Panc1 (cell line): ENCODE data around the gene RIPOR3. TPM values are rescaled to one million over a fixed set of nuclear protein-coding genes. Genes with fewer than 3 reads are reported as not detected.
"Not testable (repeated sequence)": the region's sequence is repeated elsewhere in the genome, so short reads cannot be mapped to it uniquely, and the experiment has no call there.

Source experiments
- ATAC-seq: fragments of 200-7000 bp; cut with Tn5 transposase; 2 replicates; pipeline ENCODE4 v1.9.1; 2020; ENCODE audit warnings: mild to moderate bottlenecking, moderate library complexity
- BruUV-seq: library from RNA; stranded (reverse); fragments of 400-500 nt; replicated peaks from 2 replicates; lab custom pipeline; 2021; lab: Mats Ljungman, UMichigan
- CTCF ChIA-PET: fragments of 300-600 bp; sonication (Branson Sonifier 250); formaldehyde crosslinking; loops from one replicate; lab custom pipeline; 2022; ENCODE audit warnings: antibody characterized with exemption; lab: Charles Lee
- POLR2A ChIA-PET: fragments of 300-600 bp; sonication (Branson Sonifier 250); formaldehyde crosslinking; loops from one replicate; lab custom pipeline; 2022; ENCODE audit warnings: antibody characterized with exemption; lab: Charles Lee
- DNase-seq: peaks from one replicate; pipeline ENCODE4 v3.0.0-alpha.2; 2010; ENCODE audit warnings: low read depth, low spot score
- H3K27ac ChIP-seq: 2 replicates; pipeline ENCODE4 v1.5.1; 2011; ENCODE audit warnings: mild to moderate bottlenecking, low read length, inconsistent platforms
- H3K27me3 ChIP-seq: fragments of 200-500 bp; sonication (Bioruptor generic); 2 replicates; pipeline ENCODE4 v1.6.0; 2014; ENCODE audit warnings: low read length, inconsistent platforms; ENCODE audit not compliant: control insufficient read depth, insufficient read depth
- H3K36me3 ChIP-seq: fragments of 200-500 bp; sonication (Bioruptor generic); 2 replicates; pipeline ENCODE4 v1.5.1; 2014; ENCODE audit warnings: inconsistent platforms, mild to moderate bottlenecking, low read length, moderate library complexity; ENCODE audit not compliant: control insufficient read depth, insufficient read depth
- H3K4me1 ChIP-seq: 2 replicates; pipeline ENCODE4 v1.5.1; 2011; ENCODE audit warnings: inconsistent platforms, mild to moderate bottlenecking, low read length, moderate library complexity; ENCODE audit not compliant: control insufficient read depth, insufficient read depth
- H3K4me3 ChIP-seq, 2 experiments: 2 replicates each; pipeline ENCODE4 v1.5.1; 2011 to 2012; ENCODE audit warnings: low read depth in 2 of 2, low read length in 2 of 2, mild to moderate bottlenecking in 2 of 2, inconsistent platforms in 1 of 2, moderate library complexity in 1 of 2
- H3K9me3 ChIP-seq: fragments of 200-500 bp; sonication (Bioruptor generic); 2 replicates; pipeline ENCODE4 v1.5.1; 2014; ENCODE audit warnings: low read depth, mild to moderate bottlenecking, inconsistent platforms, low read length, moderate library complexity; ENCODE audit not compliant: control insufficient read depth, insufficient read depth
- CTCF ChIP-seq: fragments of 450-650 bp; IDR thresholded peaks from 2 replicates; pipeline ENCODE4 v1.5.1; 2017; ENCODE audit warnings: mild to moderate bottlenecking
- POLR2AphosphoS5 ChIP-seq: IDR thresholded peaks from 2 replicates; pipeline ENCODE4 v1.6.1; 2012; ENCODE audit warnings: mild to moderate bottlenecking, low read depth, low read length, moderate library complexity
- SIN3A ChIP-seq: IDR thresholded peaks from 2 replicates; pipeline ENCODE4 v1.6.1; 2012; ENCODE audit warnings: low read depth, mild to moderate bottlenecking, low read length, moderate library complexity, borderline replicate concordance; ENCODE audit not compliant: insufficient read depth
- TCF7L2 ChIP-seq: IDR thresholded peaks from 2 replicates; pipeline ENCODE4 v1.6.1; 2011; ENCODE audit warnings: mild to moderate bottlenecking, low read depth, low read length, inconsistent platforms
- in situ Hi-C: cut with HindIII; loops from 2 replicates; pipeline ENCODE4 v1.10.0; 2016; ENCODE audit warnings: low sequenced_read_pairs, low pct_unique_long_range_greater_than_20kb
- intact Hi-C: fragments of 100-400 bp; cut with micrococcal nuclease; formaldehyde crosslinking; loops from one replicate; pipeline ENCODE4 v1.10.0; 2022; ENCODE audit not compliant: unreplicated experiment
- total RNA-seq: library from RNA; stranded (reverse); gene quantifications from one replicate; pipeline ENCODE4 v1.2.1, GENCODE V29; 2021; ENCODE audit not compliant: unreplicated experiment
- TF ChIP-seq, protein P1 (sequence below), 2 experiments: IDR thresholded peaks; 2 replicates each; pipeline ENCODE4 v1.6.1; 2011 to 2012; ENCODE audit warnings: low read depth in 2 of 2, control low read depth in 1 of 2, low read length in 1 of 2, mild to moderate bottlenecking in 1 of 2, moderate library complexity in 1 of 2; ENCODE audit not compliant: insufficient read depth in 1 of 2

RIPOR3 gene
- total RNA-seq, 1 experiment from 2014 or later: 92.5 TPM

DNA sequence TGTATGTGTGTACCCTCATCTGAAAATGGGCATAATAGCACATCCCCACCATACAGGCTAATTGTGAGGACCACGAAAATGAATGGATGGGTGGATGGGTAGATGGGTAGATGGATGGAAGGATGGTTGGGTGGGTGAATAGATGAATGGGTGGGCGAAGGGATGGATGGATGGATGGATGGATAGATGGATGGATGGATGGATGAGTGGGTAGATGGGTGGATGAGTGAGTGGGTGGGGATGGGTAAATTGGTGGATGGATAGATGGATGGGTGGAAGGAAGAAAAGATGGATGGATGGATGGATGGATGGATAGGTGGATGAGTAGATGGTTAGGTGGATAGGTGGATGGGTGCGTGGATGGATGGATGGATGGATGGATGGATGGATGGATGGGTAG, 19.7 kb downstream of the RIPOR3 start:
- no peaks in the 10 kb centered on the region for H3K27me3 ChIP-seq
- ATAC-seq (no peak), DNase-seq (no peak)
- no peaks in the 10 kb centered on the region for H3K9me3 ChIP-seq
- no peaks in the 10 kb centered on the region for H3K36me3 ChIP-seq
- in situ Hi-C loops: no loop called here
- ChIA-PET CTCF (no interaction called here), POLR2A (interaction anchor here (0.6 kb wide), 1 partner anchor 10 kb away, joined by 12 read pairs; no protein-coding TSS in a partner anchor)
- peaks cover 88% of the 10 kb centered on the region for H3K4me1 ChIP-seq
- intact Hi-C loops: loop anchor here (10.0 kb wide), 1 partner anchor 53 kb away; no protein-coding TSS in a partner anchor
- H3K27ac ChIP-seq: peak overlapping the region; percentile 99
- H3K4me3 ChIP-seq: no peak overlapping the region
- TF ChIP-seq TCF7L2 (no peak), SIN3A (no peak), CTCF (no peak), POLR2AphosphoS5 (no peak)
- TF ChIP-seq, protein P1, sequence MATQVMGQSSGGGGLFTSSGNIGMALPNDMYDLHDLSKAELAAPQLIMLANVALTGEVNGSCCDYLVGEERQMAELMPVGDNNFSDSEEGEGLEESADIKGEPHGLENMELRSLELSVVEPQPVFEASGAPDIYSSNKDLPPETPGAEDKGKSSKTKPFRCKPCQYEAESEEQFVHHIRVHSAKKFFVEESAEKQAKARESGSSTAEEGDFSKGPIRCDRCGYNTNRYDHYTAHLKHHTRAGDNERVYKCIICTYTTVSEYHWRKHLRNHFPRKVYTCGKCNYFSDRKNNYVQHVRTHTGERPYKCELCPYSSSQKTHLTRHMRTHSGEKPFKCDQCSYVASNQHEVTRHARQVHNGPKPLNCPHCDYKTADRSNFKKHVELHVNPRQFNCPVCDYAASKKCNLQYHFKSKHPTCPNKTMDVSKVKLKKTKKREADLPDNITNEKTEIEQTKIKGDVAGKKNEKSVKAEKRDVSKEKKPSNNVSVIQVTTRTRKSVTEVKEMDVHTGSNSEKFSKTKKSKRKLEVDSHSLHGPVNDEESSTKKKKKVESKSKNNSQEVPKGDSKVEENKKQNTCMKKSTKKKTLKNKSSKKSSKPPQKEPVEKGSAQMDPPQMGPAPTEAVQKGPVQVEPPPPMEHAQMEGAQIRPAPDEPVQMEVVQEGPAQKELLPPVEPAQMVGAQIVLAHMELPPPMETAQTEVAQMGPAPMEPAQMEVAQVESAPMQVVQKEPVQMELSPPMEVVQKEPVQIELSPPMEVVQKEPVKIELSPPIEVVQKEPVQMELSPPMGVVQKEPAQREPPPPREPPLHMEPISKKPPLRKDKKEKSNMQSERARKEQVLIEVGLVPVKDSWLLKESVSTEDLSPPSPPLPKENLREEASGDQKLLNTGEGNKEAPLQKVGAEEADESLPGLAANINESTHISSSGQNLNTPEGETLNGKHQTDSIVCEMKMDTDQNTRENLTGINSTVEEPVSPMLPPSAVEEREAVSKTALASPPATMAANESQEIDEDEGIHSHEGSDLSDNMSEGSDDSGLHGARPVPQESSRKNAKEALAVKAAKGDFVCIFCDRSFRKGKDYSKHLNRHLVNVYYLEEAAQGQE (IDR thresholded peaks at IDR 0.05; ENCODE audit: insufficient read depth in 1 of 2, low read depth in 2 of 2, low read length in 1 of 2): no peak
- BruUV-seq: no TSS peak

GRCh38 chr20:50671010-50671409, 20.3 kb downstream of the RIPOR3 start:
- POLR2A ChIA-PET, ATAC-seq, in situ Hi-C loops: not testable (repeated sequence)

GRCh38 chr20:50670126-50670862, 21.0 kb downstream of the RIPOR3 start:
- peak; percentile 92 for ATAC-seq
- Histone ChIP-seq H3K27ac (peak overlapping the region; percentile 99), H3K27me3 (no peaks in the 10 kb centered on the region), H3K9me3 (no peaks in the 10 kb centered on the region), H3K36me3 (no peaks in the 10 kb centered on the region), H3K4me1 (peaks cover 86% of the 10 kb centered on the region), H3K4me3 (no peak overlapping the region)
- in situ Hi-C loops (no loop called here), intact Hi-C loops (loop anchor here (10.0 kb wide), 1 partner anchor 55 kb away; no protein-coding TSS in a partner anchor)
- ChIA-PET CTCF (interaction anchor here (0.6 to 0.7 kb wide), 2 partner anchors 33 to 80 kb away, joined by 5 to 10 read pairs; no protein-coding TSS in a partner anchor), POLR2A (interaction anchor here (0.5 to 1.1 kb wide), 3 partner anchors 11 to 59 kb away, joined by 8 to 13 read pairs (median 12); no protein-coding TSS in a partner anchor)
- peak; percentile 85 for DNase-seq
- TSS peak; percentile 27 for BruUV-seq
- TF ChIP-seq SIN3A (no peak), POLR2AphosphoS5 (peak; percentile 71)

More at GRCh38 chr20:50671010-50671409, 20.3 kb downstream of the RIPOR3 start:
- H3K4me3 ChIP-seq, BruUV-seq, H3K36me3 ChIP-seq, CTCF ChIA-PET, H3K27me3 ChIP-seq, H3K9me3 ChIP-seq, DNase-seq: not testable (repeated sequence)
- intact Hi-C loops: loop anchor here (10.0 kb wide), 1 partner anchor 54 kb away; no protein-coding TSS in a partner anchor
- peaks cover 88% of the 10 kb centered on the region for H3K4me1 ChIP-seq
- peak overlapping the region; percentile 99 for H3K27ac ChIP-seq
